GM23338 (cell line): Measurements from ENCODE around the gene ZNF202. TPM values are rescaled to one million over a fixed set of nuclear protein-coding genes. Genes with fewer than 3 reads are reported as not detected.

Experiments
- ATAC-seq: fragments of 200-7000 bp; cut with Tn5 transposase; 3 replicates; pipeline ENCODE4 v1.9.1; 2020
- DNase-seq: peaks from one replicate; pipeline ENCODE4 v3.0.0-alpha.2; 2015; ENCODE audit warnings: low spot score
- H2AFZ ChIP-seq: fragments of 200-600 bp; sonication (generic); 2 replicates; pipeline ENCODE4 v1.8.0; 2016; ENCODE audit warnings: antibody characterized with exemption, mild to moderate bottlenecking, moderate library complexity
- H3F3A ChIP-seq: fragments of 200-600 bp; sonication (generic); replicated peaks from 2 replicates; pipeline ENCODE4 v1.8.0; 2017; ENCODE audit warnings: antibody characterized with exemption, mixed run types, low read depth
- H3K27ac ChIP-seq: fragments of 200-600 bp; sonication (generic); 2 replicates; pipeline ENCODE4 v1.6.1; 2016; ENCODE audit warnings: low read depth
- H3K27me3 ChIP-seq: fragments of 200-600 bp; sonication (generic); 2 replicates; pipeline ENCODE4 v1.8.0; 2016; ENCODE audit warnings: mild to moderate bottlenecking, mixed run types, moderate library complexity; ENCODE audit not compliant: insufficient read depth
- H3K36me3 ChIP-seq: fragments of 200-600 bp; sonication (generic); 2 replicates; pipeline ENCODE4 v1.8.0; 2016; ENCODE audit warnings: mild to moderate bottlenecking; ENCODE audit not compliant: insufficient read depth
- H3K4me1 ChIP-seq: fragments of 200-600 bp; sonication (generic); 2 replicates; pipeline ENCODE4 v1.8.0; 2016; ENCODE audit warnings: mild to moderate bottlenecking, moderate library complexity; ENCODE audit not compliant: insufficient read depth
- H3K4me2 ChIP-seq: fragments of 200-600 bp; sonication (generic); 2 replicates; pipeline ENCODE4 v1.7.1; 2017; ENCODE audit warnings: mixed run types
- H3K4me3 ChIP-seq: fragments of 200-600 bp; sonication (generic); 2 replicates; pipeline ENCODE4 v1.6.1; 2016; ENCODE audit warnings: mixed run types
- H3K79me2 ChIP-seq: fragments of 200-600 bp; sonication (generic); replicated peaks from 2 replicates; pipeline ENCODE4 v1.8.0; 2017; ENCODE audit warnings: mild to moderate bottlenecking; ENCODE audit not compliant: insufficient read depth
- H3K9me2 ChIP-seq: fragments of 200-600 bp; sonication (generic); 2 replicates; pipeline ENCODE4 v1.8.0; 2017; ENCODE audit not compliant: insufficient read depth
- H4K20me1 ChIP-seq: fragments of 200-600 bp; sonication (generic); replicated peaks from 2 replicates; pipeline ENCODE4 v1.8.0; 2017; ENCODE audit warnings: mild to moderate bottlenecking; ENCODE audit not compliant: insufficient read depth
- H3K27ac Mint-ChIP-seq: 2 replicates; pipeline ENCODE4 v1.8.0; 2020; ENCODE audit warnings: inconsistent platforms, mild to moderate bottlenecking, moderate library complexity, mixed read lengths
- H3K27me3 Mint-ChIP-seq: 3 replicates; pipeline ENCODE4 v1.8.0; 2022; ENCODE audit warnings: low read depth, mild to moderate bottlenecking, moderate library complexity, mixed read lengths, inconsistent platforms; ENCODE audit not compliant: insufficient read depth, poor library complexity
- H3K36me3 Mint-ChIP-seq: 3 replicates; pipeline ENCODE4 v1.8.0; 2021; ENCODE audit warnings: low read depth, mild to moderate bottlenecking, inconsistent platforms, moderate library complexity, mixed read lengths
- H3K4me1 Mint-ChIP-seq: 3 replicates; pipeline ENCODE4 v1.8.0; 2020; ENCODE audit warnings: mild to moderate bottlenecking, inconsistent platforms, mixed read lengths
- H3K4me3 Mint-ChIP-seq: 3 replicates; pipeline ENCODE4 v1.8.0; 2021; ENCODE audit warnings: moderate library complexity, mild to moderate bottlenecking, inconsistent platforms, mixed read lengths
- H3K9me3 Mint-ChIP-seq: 3 replicates; pipeline ENCODE4 v1.8.0; 2020; ENCODE audit warnings: moderate library complexity, mild to moderate bottlenecking, inconsistent platforms, mixed read lengths
- CREB1 ChIP-seq: fragments of 250-450 bp; sonication (Bioruptor Pico); IDR thresholded peaks from 2 replicates; pipeline ENCODE4 v1.5.0; 2020; ENCODE audit warnings: low read depth, mild to moderate bottlenecking, moderate library complexity
- CTCF ChIP-seq, 2 experiments: fragments of 200-600 bp in 1 of 2; sonication (generic) in 1 of 2; conservative IDR thresholded peaks; 2 replicates each; pipeline versions ENCODE4 v1.5.1 to v1.6.1; 2016 to 2017; ENCODE audit warnings: antibody characterized with exemption in 2 of 2, low read depth in 2 of 2, mild to moderate bottlenecking in 2 of 2, moderate library complexity in 1 of 2
- ETS1 ChIP-seq: IDR thresholded peaks from 2 replicates; pipeline ENCODE4 v1.6.1; 2016; ENCODE audit warnings: antibody characterized with exemption
- EZH2 ChIP-seq: fragments of 200-600 bp; sonication (generic); IDR thresholded peaks from one replicate; pipeline ENCODE4 v1.8.0; 2017; ENCODE audit warnings: antibody characterized with exemption, mild to moderate bottlenecking, low read depth; ENCODE audit not compliant: unreplicated experiment
- EZH2phosphoT487 ChIP-seq: fragments of 200-600 bp; sonication (generic); IDR thresholded peaks from one replicate; pipeline ENCODE4 v1.8.1; 2018; ENCODE audit warnings: antibody characterized with exemption; ENCODE audit not compliant: unreplicated experiment
- JUNB ChIP-seq: IDR thresholded peaks from one replicate; pipeline ENCODE4 v1.6.1; 2016; ENCODE audit warnings: antibody characterized with exemption; ENCODE audit not compliant: unreplicated experiment
- NANOG ChIP-seq: IDR thresholded peaks from 2 replicates; pipeline ENCODE4 v1.6.1; 2016; ENCODE audit warnings: antibody characterized with exemption, borderline replicate concordance
- POLR2AphosphoS5 ChIP-seq: IDR thresholded peaks from 2 replicates; pipeline ENCODE4 v1.6.1; 2016; ENCODE audit warnings: antibody characterized with exemption, low read depth
- REST ChIP-seq: IDR thresholded peaks from one replicate; pipeline ENCODE4 v1.6.1; 2018; ENCODE audit warnings: antibody characterized with exemption; ENCODE audit not compliant: unreplicated experiment
- STAT1 ChIP-seq: IDR thresholded peaks from one replicate; pipeline ENCODE4 v1.6.1; 2016; ENCODE audit warnings: antibody characterized with exemption; ENCODE audit not compliant: unreplicated experiment
- ZNF114 ChIP-seq: fragments of 250-450 bp; sonication (Bioruptor Pico); IDR thresholded peaks from 2 replicates; pipeline ENCODE4 v1.5.0; 2020; ENCODE audit warnings: mild to moderate bottlenecking, moderate library complexity
- ZNF331 ChIP-seq: fragments of 250-450 bp; sonication (Bioruptor Pico); IDR thresholded peaks from 2 replicates; pipeline ENCODE4 v1.5.0; 2020; ENCODE audit warnings: low read depth, mild to moderate bottlenecking, moderate library complexity
- ZNF462 ChIP-seq: fragments of 250-450 bp; sonication (Bioruptor Pico); IDR thresholded peaks from 2 replicates; pipeline ENCODE4 v1.5.0; 2020; ENCODE audit warnings: mild to moderate bottlenecking, moderate library complexity
- polyA plus RNA-seq: library from polyadenylated mRNA; unstranded; fragments of >200 nt; fragmentation: Nextera tagmentation; extraction: Ambion mirVana; gene quantifications from 2 replicates; pipeline ENCODE4 v1.2.1, GENCODE V29; 2016
- total RNA-seq: library from RNA; depleted of rRNA; stranded (reverse); fragments of >200 nt; shearing (Covaris generic); gene quantifications from 2 replicates; pipeline ENCODE4 v1.2.3, GENCODE V29; 2014

Gene ZNF202
- total and polyA plus RNA-seq, 2 experiments from 2014 or later, result 18.2 to 36.7 TPM

GRCh38 chr11:123751781-123752180 lies 10.3 kb upstream of the ZNF202 start:
- DNase-seq (no peak), ATAC-seq (no peak)
- Histone ChIP-seq H3K4me3 (no peak overlapping the region), H3K27me3 (no peaks in the 10 kb centered on the region), H3K79me2 (no peaks in the 10 kb centered on the region; the same call in 1 of the 2 replicates), H4K20me1 (no peaks in the 10 kb centered on the region), H3K9me2 (peaks cover 12% of the 10 kb centered on the region), H2AFZ (no peak overlapping the region), H3K4me1 (peaks cover under 1% of the 10 kb centered on the region; the same call in 1 of the 2 replicates), H3K27ac (no peak overlapping the region), H3K4me2 (no peak overlapping the region), H3K36me3 (no peaks in the 10 kb centered on the region; the same call in 1 of the 2 replicates), H3F3A (no peaks in the 10 kb centered on the region)
- H3K4me1 Mint-ChIP-seq, result peaks cover 24% of the 10 kb centered on the region
- H3K27ac Mint-ChIP-seq, result no peak overlapping the region
- TF ChIP-seq REST, result no peak
- no peak for TF ChIP-seq NANOG
- no peak for TF ChIP-seq ZNF114
- TF ChIP-seq CREB1 (CRISPR knock-in tag), result no peak
- no peak for TF ChIP-seq STAT1
- no peak for TF ChIP-seq CTCF (conservative IDR thresholded peaks at IDR 0.05; ENCODE audit: low read depth in 2 of 2)
- TF ChIP-seq ZNF331 (CRISPR knock-in tag), result no peak
- no peak for TF ChIP-seq EZH2phosphoT487
- no peak for TF ChIP-seq ZNF462 (CRISPR knock-in tag)
- no peak for TF ChIP-seq POLR2AphosphoS5
- no peak for TF ChIP-seq JUNB
- TF ChIP-seq EZH2, result no peak
- no peak for TF ChIP-seq ETS1
- peaks cover 33% of the 10 kb centered on the region for H3K9me3 Mint-ChIP-seq
- peaks cover 3% of the 10 kb centered on the region for H3K27me3 Mint-ChIP-seq
- no peak overlapping the region for H3K4me3 Mint-ChIP-seq
- peaks cover 58% of the 10 kb centered on the region for H3K36me3 Mint-ChIP-seq
